ENCODE data around the gene KRTAP10-12. TPM values are rescaled to one million over a fixed set of nuclear protein-coding genes. Genes with fewer than 3 reads are reported as not detected.

KRTAP10-12 gene
- total RNA-seq, 1 experiment from 2014 or later: not detected

GRCh38 chr21:44727757-44728156 lies 30.8 kb downstream of the KRTAP10-12 start:
- peaks cover 5% of the 10 kb centered on the region for H3K4me1 ChIP-seq (ENCODE audit: insufficient read depth, low read length, poor library complexity, severe bottlenecking)
- intact Hi-C loops (cut with micrococcal nuclease; ENCODE audit: unreplicated experiment): no loop called here
- TF ChIP-seq EZH2 (IDR thresholded peaks at IDR 0.05; ENCODE audit: borderline replicate concordance, low read depth, low read length, poor library complexity, severe bottlenecking) (no peak), CTCF (conservative IDR thresholded peaks at IDR 0.05; ENCODE audit: low read depth, low read length) (no peak)
- H3K4me3 ChIP-seq (ENCODE audit: low read depth, low read length, poor library complexity, severe bottlenecking): no peak overlapping the region
- H3K36me3 ChIP-seq (ENCODE audit: insufficient read depth, low read length, poor library complexity, severe bottlenecking): peaks cover 2% of the 10 kb centered on the region
- H3K27me3 ChIP-seq (replicated peaks; ENCODE audit: insufficient read depth, low read depth, low read length, poor library complexity): no peaks in the 10 kb centered on the region
- no TSS peak for BruUV-seq (replicated peaks)
- POLR2A ChIA-PET (ENCODE audit: low non-redundant PET): no interaction called here
- CTCF ChIA-PET: no interaction called here
- no peak overlapping the region for H3K27ac ChIP-seq (ENCODE audit: low read depth, low read length, poor library complexity, severe bottlenecking)
- no peak for DNase-seq (ENCODE audit: low spot score)
- H3K9me3 ChIP-seq (ENCODE audit: low read depth, low read length, poor library complexity, severe bottlenecking): no peaks in the 10 kb centered on the region

GRCh38 chr21:44728716-44729115 lies 31.7 kb downstream of the KRTAP10-12 start:
- no TSS peak for BruUV-seq (replicated peaks)
- Histone ChIP-seq H3K4me1 (ENCODE audit: insufficient read depth, low read length, poor library complexity, severe bottlenecking) (no peaks in the 10 kb centered on the region), H3K9me3 (ENCODE audit: low read depth, low read length, poor library complexity, severe bottlenecking) (no peaks in the 10 kb centered on the region), H3K4me3 (ENCODE audit: low read depth, low read length, poor library complexity, severe bottlenecking) (no peak overlapping the region), H3K27me3 (replicated peaks; ENCODE audit: insufficient read depth, low read depth, low read length, poor library complexity) (no peaks in the 10 kb centered on the region), H3K27ac (ENCODE audit: low read depth, low read length, poor library complexity, severe bottlenecking) (no peak overlapping the region), H3K36me3 (ENCODE audit: insufficient read depth, low read length, poor library complexity, severe bottlenecking) (peaks cover 2% of the 10 kb centered on the region)
- no peak for DNase-seq (ENCODE audit: low spot score)
- intact Hi-C loops (cut with micrococcal nuclease; ENCODE audit: unreplicated experiment): no loop called here
- POLR2A ChIA-PET (ENCODE audit: low non-redundant PET): no interaction called here
- TF ChIP-seq EZH2 (IDR thresholded peaks at IDR 0.05; ENCODE audit: borderline replicate concordance, low read depth, low read length, poor library complexity, severe bottlenecking): no peak
- CTCF ChIA-PET: no interaction called here

- DNase-seq (ENCODE audit: low spot score): no peak
- no peak overlapping the region for H3K4me3 ChIP-seq (ENCODE audit: low read depth, low read length, poor library complexity, severe bottlenecking)
- ChIA-PET CTCF (no interaction called here), POLR2A (ENCODE audit: low non-redundant PET) (no interaction called here)
- intact Hi-C loops (cut with micrococcal nuclease; ENCODE audit: unreplicated experiment): no loop called here
- H3K9me3 ChIP-seq (ENCODE audit: low read depth, low read length, poor library complexity, severe bottlenecking): no peaks in the 10 kb centered on the region
- peaks cover 2% of the 10 kb centered on the region for H3K36me3 ChIP-seq (ENCODE audit: insufficient read depth, low read length, poor library complexity, severe bottlenecking)
- H3K27me3 ChIP-seq (replicated peaks; ENCODE audit: insufficient read depth, low read depth, low read length, poor library complexity): no peaks in the 10 kb centered on the region
- H3K27ac ChIP-seq (ENCODE audit: low read depth, low read length, poor library complexity, severe bottlenecking): no peak overlapping the region
- no peaks in the 10 kb centered on the region for H3K4me1 ChIP-seq (ENCODE audit: insufficient read depth, low read length, poor library complexity, severe bottlenecking)
- BruUV-seq (replicated peaks): no TSS peak
- TF ChIP-seq EZH2 (IDR thresholded peaks at IDR 0.05; ENCODE audit: borderline replicate concordance, low read depth, low read length, poor library complexity, severe bottlenecking): no peak
- TF ChIP-seq CTCF (conservative IDR thresholded peaks at IDR 0.05; ENCODE audit: low read depth, low read length): no peak
These were observed 32.5 kb downstream of the KRTAP10-12 start for GRCh38 chr21:44729336-44730027.

GRCh38 chr21:44730028-44730395 lies 33.0 kb downstream of the KRTAP10-12 start:
- CTCF ChIA-PET: no interaction called here
- DNase-seq (ENCODE audit: low spot score): no peak
- Histone ChIP-seq H3K27ac (ENCODE audit: low read depth, low read length, poor library complexity, severe bottlenecking) (no peak overlapping the region), H3K9me3 (ENCODE audit: low read depth, low read length, poor library complexity, severe bottlenecking) (no peaks in the 10 kb centered on the region), H3K4me3 (ENCODE audit: low read depth, low read length, poor library complexity, severe bottlenecking) (no peak overlapping the region), H3K27me3 (replicated peaks; ENCODE audit: insufficient read depth, low read depth, low read length, poor library complexity) (no peaks in the 10 kb centered on the region), H3K36me3 (ENCODE audit: insufficient read depth, low read length, poor library complexity, severe bottlenecking) (peaks cover 2% of the 10 kb centered on the region), H3K4me1 (ENCODE audit: insufficient read depth, low read length, poor library complexity, severe bottlenecking) (no peaks in the 10 kb centered on the region)
- intact Hi-C loops (cut with micrococcal nuclease; ENCODE audit: unreplicated experiment): no loop called here
- no TSS peak for BruUV-seq (replicated peaks)
- POLR2A ChIA-PET (ENCODE audit: low non-redundant PET): no interaction called here
- no peak for TF ChIP-seq CTCF (conservative IDR thresholded peaks at IDR 0.05; ENCODE audit: low read depth, low read length)
- TF ChIP-seq EZH2 (IDR thresholded peaks at IDR 0.05; ENCODE audit: borderline replicate concordance, low read depth, low read length, poor library complexity, severe bottlenecking): no peak
